HPDE6-E6E7 (cell line): ENCODE results near the gene HMGXB3.
A peak's percentile ranks its signal among the peaks of the same experiment; 100 is the strongest.

ENCODE experiments used
- DNase-seq: peaks from one replicate; pipeline ENCODE4 v3.0.0; 2011; ENCODE audit warnings: missing footprints; ENCODE audit errors: extremely low spot score

The HMGXB3 gene

GRCh38 chr5:150000256-150000989 lies at the start of gene HMGXB3, which contains the start of gene TIGD6:
Gene HMGXB3 (plus strand): TSS chr5:150000739. CDS start chr5:150004853, 4,114 bp downstream.
Gene TIGD6 (minus strand): TSS chr5:150000654. CDS start chr5:149996348, 4,306 bp downstream.
- DNase-seq: peak; percentile 72

GRCh38 chr5:149951138-149951749 lies 49.3 kb upstream of the HMGXB3 start:
- no peak for DNase-seq

- no peak for DNase-seq
Observed at GRCh38 chr5:149953436-149954121, 47.0 kb upstream of the HMGXB3 start.

GRCh38 chr5:149954798-149955197 lies 45.7 kb upstream of the HMGXB3 start:
- DNase-seq: no peak

- no peak for DNase-seq
Observed at GRCh38 chr5:149956685-149957084, 43.9 kb upstream of the HMGXB3 start.

- DNase-seq: no peak
Observed at GRCh38 chr5:149957855-149958254, 42.7 kb upstream of the HMGXB3 start.

- DNase-seq: no peak
Observed at GRCh38 chr5:149959406-149960236, 40.9 kb upstream of the HMGXB3 start.

- DNase-seq: peak; percentile 96
Observed at GRCh38 chr5:149960272-149961185, 40.0 kb upstream of the HMGXB3 start, which contains the start of gene SLC26A2. Gene SLC26A2 (plus strand): TSS chr5:149960758. CDS start chr5:149977653, 16,895 bp downstream.

GRCh38 chr5:149961186-149961685 lies 39.3 kb upstream of the HMGXB3 start:
- no peak for DNase-seq

GRCh38 chr5:149961957-149962409 lies 38.6 kb upstream of the HMGXB3 start:
- peak; percentile 41 for DNase-seq

GRCh38 chr5:149962601-149963300 lies 37.8 kb upstream of the HMGXB3 start:
- DNase-seq: no peak

GRCh38 chr5:149963729-149964128 lies 36.8 kb upstream of the HMGXB3 start:
- DNase-seq: no peak

GRCh38 chr5:149966946-149967345 lies 33.6 kb upstream of the HMGXB3 start:
- no peak for DNase-seq

- DNase-seq: no peak
Observed at GRCh38 chr5:149969181-149969930, 31.2 kb upstream of the HMGXB3 start.

GRCh38 chr5:149975409-149975808 lies 25.1 kb upstream of the HMGXB3 start:
- DNase-seq: no peak

GRCh38 chr5:149979896-149980295 lies 20.6 kb upstream of the HMGXB3 start:
- no peak for DNase-seq

GRCh38 chr5:149981206-149981605 lies 19.3 kb upstream of the HMGXB3 start:
- DNase-seq: no peak

- no peak for DNase-seq
Observed at GRCh38 chr5:149982505-149982904, 18.0 kb upstream of the HMGXB3 start.

GRCh38 chr5:149988126-149988525 lies 12.4 kb upstream of the HMGXB3 start:
- no peak for DNase-seq
